Uterus (tissue), 2 donors: ENCODE data around the gene ACKR4.

Source experiments
- CTCF ChIP-seq, 4 experiments: fragments of 200-600 bp in 2 of 4; fragments of 450-650 bp in 2 of 4; sonication (generic) in 2 of 4; IDR thresholded peaks; one replicate each; pipeline ENCODE4 v1.5.1; 2016 to 2019; ENCODE audit warnings: antibody characterized with exemption in 4 of 4, mild to moderate bottlenecking in 2 of 4, moderate library complexity in 1 of 4
- POLR2A ChIP-seq, 2 donors: fragments of 450-650 bp; IDR thresholded peaks; one replicate each; pipeline ENCODE4 v1.6.1; 2016; ENCODE audit warnings: antibody characterized with exemption in 2 of 2, mild to moderate bottlenecking in 1 of 2, moderate library complexity in 1 of 2

- TF ChIP-seq POLR2A (IDR thresholded peaks at IDR 0.05) (no peak), CTCF (IDR thresholded peaks at IDR 0.05) (no peak)
These were observed 3.7 kb upstream of the ACKR4 start for GRCh38 chr3:132593241-132593946.
